ENCODE data around the gene IGF2.

Gene IGF2

DNA sequence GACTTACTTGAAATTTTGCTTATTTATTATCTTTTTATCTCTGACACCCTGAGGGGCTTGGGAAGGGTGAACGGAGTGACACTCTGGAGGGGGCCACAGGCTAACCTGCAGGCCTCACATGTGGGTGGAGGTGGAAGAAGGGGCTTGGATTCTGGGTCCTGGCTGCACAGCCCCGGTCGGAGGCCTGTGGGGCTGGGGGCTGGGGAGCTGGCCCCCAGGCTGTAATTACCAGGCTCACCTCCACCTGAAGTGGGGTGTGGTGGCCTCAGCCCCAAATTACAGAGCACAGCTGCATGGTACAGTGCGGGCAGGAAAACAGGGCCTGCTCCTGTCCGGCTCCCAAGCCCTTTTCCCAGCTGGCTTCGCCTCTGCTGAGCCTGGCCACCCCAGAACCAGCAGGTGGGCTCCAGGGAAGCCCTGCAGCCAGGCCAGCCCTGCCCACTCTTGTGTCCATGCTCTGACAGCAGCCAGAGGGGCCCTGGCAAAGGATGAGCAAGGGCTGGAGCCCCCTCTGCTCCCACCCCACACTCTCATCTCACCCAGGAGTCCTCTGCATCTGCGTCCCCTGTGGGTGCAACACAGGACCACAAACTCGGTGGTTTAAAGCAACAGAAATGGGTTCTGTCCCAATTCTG lies 48.0 kb downstream of the IGF2 start:
- TF ChIP-seq TCF4 (CRISPR knock-in tag; IDR thresholded peaks at IDR 0.05; ENCODE audit: borderline replicate concordance) (no peak), PPARA (CRISPR knock-in tag; IDR thresholded peaks at IDR 0.05; ENCODE audit: borderline replicate concordance) (no peak), ZFP3 (CRISPR knock-in tag; IDR thresholded peaks at IDR 0.05) (no peak), ESRRG (CRISPR knock-in tag; IDR thresholded peaks at IDR 0.05) (no peak), SNAI2 (CRISPR knock-in tag; IDR thresholded peaks at IDR 0.05) (no peak), POU6F1 (CRISPR knock-in tag; IDR thresholded peaks at IDR 0.05; ENCODE audit: borderline replicate concordance, low read depth) (no peak), TSHZ2 (CRISPR knock-in tag; IDR thresholded peaks at IDR 0.05) (no peak)
- TF ChIP-seq, protein P1, sequence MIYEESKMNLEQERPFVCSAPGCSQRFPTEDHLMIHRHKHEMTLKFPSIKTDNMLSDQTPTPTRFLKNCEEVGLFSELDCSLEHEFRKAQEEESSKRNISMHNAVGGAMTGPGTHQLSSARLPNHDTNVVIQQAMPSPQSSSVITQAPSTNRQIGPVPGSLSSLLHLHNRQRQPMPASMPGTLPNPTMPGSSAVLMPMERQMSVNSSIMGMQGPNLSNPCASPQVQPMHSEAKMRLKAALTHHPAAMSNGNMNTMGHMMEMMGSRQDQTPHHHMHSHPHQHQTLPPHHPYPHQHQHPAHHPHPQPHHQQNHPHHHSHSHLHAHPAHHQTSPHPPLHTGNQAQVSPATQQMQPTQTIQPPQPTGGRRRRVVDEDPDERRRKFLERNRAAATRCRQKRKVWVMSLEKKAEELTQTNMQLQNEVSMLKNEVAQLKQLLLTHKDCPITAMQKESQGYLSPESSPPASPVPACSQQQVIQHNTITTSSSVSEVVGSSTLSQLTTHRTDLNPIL (CRISPR knock-in tag; IDR thresholded peaks at IDR 0.05; ENCODE audit: low read depth): no peak
- ATAC-seq: no peak

- no peak for ATAC-seq
- TF ChIP-seq PATZ1 (CRISPR knock-in tag; IDR thresholded peaks at IDR 0.05; ENCODE audit: borderline replicate concordance): no peak
- no peak for TF ChIP-seq ARNTL (CRISPR knock-in tag; IDR thresholded peaks at IDR 0.05; ENCODE audit: borderline replicate concordance, low read depth)
- TF ChIP-seq ZNF565 (CRISPR knock-in tag; conservative IDR thresholded peaks at IDR 0.05; ENCODE audit: low read depth): no peak
- TF ChIP-seq ISL1 (CRISPR knock-in tag; IDR thresholded peaks at IDR 0.05): no peak
- TF ChIP-seq RARB (CRISPR knock-in tag; IDR thresholded peaks at IDR 0.05): no peak
- TF ChIP-seq TSHZ2 (CRISPR knock-in tag; IDR thresholded peaks at IDR 0.05): no peak
- no peak for TF ChIP-seq SNAI2 (CRISPR knock-in tag; IDR thresholded peaks at IDR 0.05)
- no peak for TF ChIP-seq PPARA (CRISPR knock-in tag; IDR thresholded peaks at IDR 0.05; ENCODE audit: borderline replicate concordance)
- no peak for TF ChIP-seq TCF4 (CRISPR knock-in tag; IDR thresholded peaks at IDR 0.05; ENCODE audit: borderline replicate concordance)
- no peak for TF ChIP-seq ESRRG (CRISPR knock-in tag; IDR thresholded peaks at IDR 0.05)
- TF ChIP-seq ZC3H10 (CRISPR knock-in tag; IDR thresholded peaks at IDR 0.05): no peak
These were observed 48.7 kb downstream of the IGF2 start for GRCh38 chr11:2090172-2091111.

GRCh38 chr11:2089536-2090165 lies 49.5 kb downstream of the IGF2 start:
- no peak; the same call in 2 of the 3 replicates for ATAC-seq
- TF ChIP-seq ZNF70 (CRISPR knock-in tag; IDR thresholded peaks at IDR 0.05) (no peak), TSHZ2 (CRISPR knock-in tag; IDR thresholded peaks at IDR 0.05) (no peak), ZFP30 (CRISPR knock-in tag; IDR thresholded peaks at IDR 0.05) (no peak), ZFP3 (CRISPR knock-in tag; IDR thresholded peaks at IDR 0.05) (no peak), ESRRG (CRISPR knock-in tag; IDR thresholded peaks at IDR 0.05) (no peak), PPARA (CRISPR knock-in tag; IDR thresholded peaks at IDR 0.05; ENCODE audit: borderline replicate concordance) (no peak), ZNF565 (CRISPR knock-in tag; conservative IDR thresholded peaks at IDR 0.05; ENCODE audit: low read depth) (no peak), CSRNP3 (CRISPR knock-in tag; IDR thresholded peaks at IDR 0.05) (no peak), GLIS3 (CRISPR knock-in tag; IDR thresholded peaks at IDR 0.05) (no peak), TCF4 (CRISPR knock-in tag; IDR thresholded peaks at IDR 0.05; ENCODE audit: borderline replicate concordance) (no peak)
